Adrenal gland (tissue), 12 donors: Measurements from ENCODE around the gene TFE3. TPM values are rescaled to one million over a fixed set of nuclear protein-coding genes. Genes with fewer than 3 reads are reported as not detected.

Source experiments
- DNase-seq, 7 donors: peaks; one replicate each; pipeline ENCODE4 v3.0.0-alpha.2; 2019 to 2020
- H3K27ac ChIP-seq, 5 donors: fragments of 200-600 bp; sonication (generic) in 4 of 5; 1 replicate in 3 of 5; 2 replicates in 2 of 5; pipeline versions ENCODE4 v1.5.1 to v1.8.0; 2016 to 2020; ENCODE audit warnings: mild to moderate bottlenecking in 1 of 5
- H3K27me3 ChIP-seq: fragments of 200-600 bp; 2 replicates; pipeline ENCODE4 v1.8.0; 2021
- H3K36me3 ChIP-seq, 2 donors: fragments of 200-600 bp; replicated peaks in 1 of 2; 1 replicate in 1 of 2; 2 replicates in 1 of 2; pipeline versions ENCODE4 v1.5.1 to v1.8.0; 2018 to 2022
- H3K4me1 ChIP-seq, 2 donors: fragments of 200-600 bp; replicated peaks in 1 of 2; 1 replicate in 1 of 2; 2 replicates in 1 of 2; pipeline versions ENCODE4 v1.5.1 to v1.8.0; 2018 to 2021
- H3K4me3 ChIP-seq, 4 donors: fragments of 200-600 bp; sonication (generic) in 3 of 4; one replicate each; pipeline ENCODE4 v1.5.1; 2016 to 2018
- H3K9me3 ChIP-seq, 3 donors: fragments of 200-600 bp; sonication (generic) in 1 of 3; replicated peaks in 1 of 3; 1 replicate in 2 of 3; 2 replicates in 1 of 3; pipeline versions ENCODE4 v1.5.1 to v1.8.0; 2016 to 2021
- CTCF ChIP-seq, 6 experiments: fragments of 450-650 bp in 4 of 6; fragments of 200-600 bp in 2 of 6; sonication (generic) in 1 of 6; IDR thresholded peaks; 1 replicate in 5 of 6; 2 replicates in 1 of 6; pipeline versions ENCODE4 v1.5.1 to v1.8.0; 2016 to 2021; ENCODE audit warnings: antibody characterized with exemption in 6 of 6, mild to moderate bottlenecking in 2 of 6, moderate library complexity in 1 of 6
- POLR2A ChIP-seq, 2 donors: fragments of 450-650 bp; IDR thresholded peaks; one replicate each; pipeline ENCODE4 v1.6.1; 2017; ENCODE audit warnings: antibody characterized with exemption in 2 of 2, mild to moderate bottlenecking in 2 of 2, moderate library complexity in 1 of 2
- WGBS, 4 donors: extraction: QIAGEN DNeasy Blood & Tissue Kit in 2 of 4; methylation state at CpG; one replicate each; pipeline versions ENCODE4 v1.1.5 to v1.1.7; 2013 to 2017; 5-methylcytosine and 5-hydroxymethylcytosine counted together
- intact Hi-C, 2 donors: fragments of 100-400 bp; cut with DNase I; formaldehyde crosslinking; loops; one replicate each; pipeline versions ENCODE4 v1.14.1 to v1.15.0; 2022 to 2023
- polyA plus RNA-seq, 3 donors: library from polyadenylated mRNA; stranded (reverse); fragments of 200-250 nt in 2 of 3; fragments of 350-450 nt in 1 of 3; fragmentation: Illumina TruSeq in 1 of 3; extraction: RNeasy Lipid Tissue Mini Kit (QIAGEN cat#74804) in 1 of 3; gene quantifications; one replicate each; pipeline ENCODE4 v1.2.3, GENCODE V29; 2013 to 2014
- total RNA-seq, 9 donors: library from RNA; depleted of rRNA in 4 of 9; stranded (reverse); fragments of >200 nt in 4 of 9; fragments of 120-200 nt in 1 of 9; fragmentation: NEBNext Ultra II Directional in 1 of 9; extraction: Animal tissue kit (Norgen Biotek cat#: 25700) in 1 of 9; gene quantifications; one replicate each; pipeline versions ENCODE4 v1.1.0 to v1.2.4, GENCODE V29; 2013 to 2023
- donor health status: healthy with polysubstance abuse.
- donor health status: Bipolar disorder and iron deficiency.
- donor health status: DM: yes; HTN: yes; CAD: no.
- donor health status: DM: no; HTN: no; CAD: no.
- donor health status: DM: no; HTN: no; CAD: no.
- donor health status: DM: yes; HTN: yes; CAD: no.

The TFE3 gene
- total and polyA plus RNA-seq, 12 donors, result 32.7 to 168 (median 88.4) TPM

GRCh38 chrX:49079489-49080428, 36.6 kb upstream of the TFE3 start, which contains the start of gene WDR45:
Gene WDR45 (minus strand): TSS chrX:49079887. CDS start chrX:49078095, 1,792 bp downstream.
- peak within 1 kb of the TSS in 3 of 4 donors; percentile 40 to 61 (median 48) for H3K4me3 ChIP-seq
- no peaks in the 10 kb centered on the region for H3K27me3 ChIP-seq
- H3K4me1 ChIP-seq, result peaks cover 0 to 3% of the 10 kb centered on the region in 2 donors
- peaks cover 0 to 5% of the 10 kb centered on the region in 2 donors for H3K36me3 ChIP-seq
- H3K27ac ChIP-seq, result peak within 1 kb of the TSS; percentile 69 to 97 (median 91)
- no peaks in the 10 kb centered on the region for H3K9me3 ChIP-seq
- DNase-seq, result peak; percentile 66 to 86 (median 76)
- 0 to 33% (median 15%) methylated on average over 5 to 55 of the region's 55 CpGs for WGBS, 4 donors
- intact Hi-C loops, result no loop called here
- no peak for TF ChIP-seq CTCF (IDR thresholded peaks at IDR 0.05)
- peak; percentile 21 to 60 for TF ChIP-seq POLR2A (IDR thresholded peaks at IDR 0.05)

GRCh38 chrX:49077941-49078340, 34.8 kb upstream of the TFE3 start:
- 79 to 86% (median 81%) methylated on average over 3 to 5 of the region's 5 CpGs for WGBS, 4 donors
- H3K9me3 ChIP-seq, result no peaks in the 10 kb centered on the region
- peak overlapping the region in 1 of 5 donors; percentile 97 for H3K27ac ChIP-seq
- no peak for DNase-seq
- TF ChIP-seq CTCF (IDR thresholded peaks at IDR 0.05), result no peak
- no peak for TF ChIP-seq POLR2A (IDR thresholded peaks at IDR 0.05)
- H3K4me3 ChIP-seq, result no peak overlapping the region
- peaks cover 0 to 3% of the 10 kb centered on the region in 2 donors for H3K4me1 ChIP-seq
- intact Hi-C loops, result no loop called here
- no peaks in the 10 kb centered on the region for H3K27me3 ChIP-seq
- H3K36me3 ChIP-seq, result peaks cover 0 to 5% of the 10 kb centered on the region in 2 donors

DNA sequence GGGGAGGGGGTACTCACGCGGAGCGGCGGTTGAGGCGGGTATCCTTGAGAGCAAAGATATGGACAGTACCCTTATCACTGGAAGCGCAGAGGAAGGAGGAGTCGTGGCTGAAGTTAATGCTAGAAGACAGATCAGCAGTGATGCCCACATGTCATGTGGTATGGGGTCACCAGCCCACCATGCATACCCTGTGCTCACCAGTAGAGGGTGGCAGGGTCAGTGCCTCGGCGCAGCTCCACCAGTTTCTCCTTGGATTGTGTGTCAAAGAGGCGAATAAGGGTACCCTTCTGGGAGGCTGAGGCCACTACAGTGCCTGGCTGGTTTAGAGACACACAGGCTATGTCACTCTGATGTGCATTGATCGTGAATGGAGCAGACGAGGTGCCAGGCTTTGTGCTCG, 32.2 kb upstream of the TFE3 start:
- H3K9me3 ChIP-seq, result no peaks in the 10 kb centered on the region
- H3K27ac ChIP-seq, result no peak overlapping the region
- no peak for DNase-seq
- H3K36me3 ChIP-seq, result peaks cover 0 to 5% of the 10 kb centered on the region in 2 donors
- no peaks in the 10 kb centered on the region for H3K27me3 ChIP-seq
- TF ChIP-seq POLR2A (IDR thresholded peaks at IDR 0.05) (no peak), CTCF (IDR thresholded peaks at IDR 0.05) (no peak)
- no peak overlapping the region for H3K4me3 ChIP-seq
- H3K4me1 ChIP-seq, result peaks cover 0 to 3% of the 10 kb centered on the region in 2 donors
- 82 to 89% (median 87%) methylated on average over 7 to 13 of the region's 13 CpGs for WGBS, 4 donors
- intact Hi-C loops, result no loop called here
